HEK293 (cell line): ENCODE measurements around the gene PYHIN1.

Source experiments
- CTCF ChIA-PET: fragments of 350-600 bp; formaldehyde crosslinking; extraction: SDS; loops from one replicate; lab custom pipeline; 2021; ENCODE audit warnings: antibody characterized with exemption; lab: Yijun Ruan, JAX
- POLR2A ChIA-PET: fragments of 300-600 bp; formaldehyde crosslinking; extraction: SDS; loops from one replicate; lab custom pipeline; 2020; ENCODE audit warnings: antibody characterized with exemption, inconsistent platforms; lab: Yijun Ruan, JAX
- H3K27ac ChIP-seq: fragments of 200-500 bp; sonication (Bioruptor generic); 2 replicates; pipeline ENCODE4 v1.5.1; 2014; ENCODE audit warnings: low read depth, low read length, control low read depth, inconsistent platforms; ENCODE audit errors: extremely low read depth
- H3K36me3 ChIP-seq, 2 experiments: fragments of 200-500 bp in 1 of 2; sonication (Bioruptor generic) in 1 of 2; 1 replicate in 1 of 2; 2 replicates in 1 of 2; pipeline ENCODE4 v1.5.1; 2014 to 2017; ENCODE audit warnings: inconsistent platforms in 2 of 2, low read length in 2 of 2; ENCODE audit not compliant: control insufficient read depth in 2 of 2, insufficient read depth in 1 of 2
- H3K4me1 ChIP-seq: fragments of 200-500 bp; sonication (Bioruptor generic); 2 replicates; pipeline ENCODE4 v1.5.1; 2014; ENCODE audit warnings: mild to moderate bottlenecking, low read length, inconsistent platforms; ENCODE audit not compliant: control insufficient read depth, insufficient read depth
- H3K4me3 ChIP-seq: 2 replicates; pipeline ENCODE4 v1.5.1; 2011; ENCODE audit warnings: low read depth, mild to moderate bottlenecking, control low read depth, low read length, moderate library complexity
- H3K9me3 ChIP-seq: fragments of 200-500 bp; sonication (Bioruptor generic); 2 replicates; pipeline ENCODE4 v1.5.1; 2014; ENCODE audit warnings: low read depth, low read length, inconsistent platforms; ENCODE audit not compliant: control insufficient read depth, insufficient read depth
- MYNN ChIP-seq: fragments of 450-650 bp; formaldehyde crosslinking; IDR thresholded peaks from 2 replicates; pipeline ENCODE4 v1.5.1; 2016; ENCODE audit warnings: missing biosample characterization, missing genetic modification characterization, borderline replicate concordance
- OSR2 ChIP-seq: fragments of 450-650 bp; formaldehyde crosslinking; IDR thresholded peaks from 2 replicates; pipeline ENCODE4 v1.5.1; 2016; ENCODE audit warnings: missing biosample characterization, missing genetic modification characterization
- PRDM4 ChIP-seq: fragments of 450-650 bp; formaldehyde crosslinking; IDR thresholded peaks from 2 replicates; pipeline ENCODE4 v1.5.1; 2017; ENCODE audit warnings: missing biosample characterization, missing genetic modification characterization
- ZFHX2 ChIP-seq: fragments of 450-650 bp; formaldehyde crosslinking; conservative IDR thresholded peaks from 2 replicates; pipeline ENCODE4 v1.5.1; 2016; ENCODE audit warnings: missing biosample characterization, missing genetic modification characterization
- ZNF202 ChIP-seq: fragments of 450-650 bp; formaldehyde crosslinking; IDR thresholded peaks from 2 replicates; pipeline ENCODE4 v1.5.1; 2016; ENCODE audit warnings: missing biosample characterization, missing genetic modification characterization, borderline replicate concordance
- ZNF214 ChIP-seq: fragments of 450-650 bp; formaldehyde crosslinking; IDR thresholded peaks from 2 replicates; pipeline ENCODE4 v1.5.1; 2017; ENCODE audit warnings: missing biosample characterization, mild to moderate bottlenecking, missing genetic modification characterization, borderline replicate concordance
- ZNF280C ChIP-seq: fragments of 450-650 bp; formaldehyde crosslinking; IDR thresholded peaks from 2 replicates; pipeline ENCODE4 v1.5.1; 2016; ENCODE audit warnings: missing biosample characterization, missing genetic modification characterization
- ZNF280D ChIP-seq: fragments of 450-650 bp; formaldehyde crosslinking; IDR thresholded peaks from 2 replicates; pipeline ENCODE4 v1.5.1; 2016; ENCODE audit warnings: missing biosample characterization, missing genetic modification characterization
- ZNF311 ChIP-seq: fragments of 450-650 bp; formaldehyde crosslinking; IDR thresholded peaks from 2 replicates; pipeline ENCODE4 v1.5.1; 2017; ENCODE audit warnings: missing biosample characterization, missing genetic modification characterization, borderline replicate concordance
- ZNF394 ChIP-seq: fragments of 450-650 bp; formaldehyde crosslinking; IDR thresholded peaks from 2 replicates; pipeline ENCODE4 v1.5.1; 2016; ENCODE audit warnings: missing biosample characterization, missing genetic modification characterization, mild to moderate bottlenecking, moderate library complexity, borderline replicate concordance
- ZNF404 ChIP-seq: fragments of 450-650 bp; formaldehyde crosslinking; IDR thresholded peaks from 2 replicates; pipeline ENCODE4 v1.5.1; 2017; ENCODE audit warnings: missing biosample characterization, missing genetic modification characterization
- ZNF423 ChIP-seq: fragments of 450-650 bp; formaldehyde crosslinking; IDR thresholded peaks from 2 replicates; pipeline ENCODE4 v1.5.1; 2016; ENCODE audit warnings: missing biosample characterization, missing genetic modification characterization
- ZNF544 ChIP-seq: fragments of 450-650 bp; formaldehyde crosslinking; IDR thresholded peaks from 2 replicates; pipeline ENCODE4 v1.5.0; 2017; ENCODE audit warnings: missing biosample characterization, missing genetic modification characterization
- ZNF600 ChIP-seq: fragments of 450-650 bp; formaldehyde crosslinking; IDR thresholded peaks from 2 replicates; pipeline ENCODE4 v1.5.1; 2016; ENCODE audit warnings: missing biosample characterization, missing genetic modification characterization
- ZNF621 ChIP-seq: fragments of 450-650 bp; formaldehyde crosslinking; IDR thresholded peaks from 2 replicates; pipeline ENCODE4 v1.5.1; 2017; ENCODE audit warnings: missing biosample characterization, missing genetic modification characterization
- ZNF658 ChIP-seq: fragments of 450-650 bp; formaldehyde crosslinking; IDR thresholded peaks from 2 replicates; pipeline ENCODE4; 2016; ENCODE audit warnings: missing biosample characterization, missing genetic modification characterization
- ZNF670 ChIP-seq: fragments of 450-650 bp; formaldehyde crosslinking; IDR thresholded peaks from 2 replicates; pipeline ENCODE4 v1.5.1; 2016; ENCODE audit warnings: missing biosample characterization, missing genetic modification characterization, low read depth
- ZNF843 ChIP-seq: fragments of 450-650 bp; formaldehyde crosslinking; IDR thresholded peaks from 2 replicates; pipeline ENCODE4 v1.5.1; 2016; ENCODE audit warnings: missing biosample characterization, missing genetic modification characterization
- TF ChIP-seq, protein P1 (sequence below): fragments of 450-650 bp; formaldehyde crosslinking; IDR thresholded peaks from 2 replicates; pipeline ENCODE4 v1.5.1; 2016; ENCODE audit warnings: missing biosample characterization, missing genetic modification characterization
- TF ChIP-seq, protein P2 (sequence below): fragments of 450-650 bp; formaldehyde crosslinking; optimal IDR thresholded peaks from 2 replicates; pipeline ENCODE3; 2016; ENCODE audit warnings: missing biosample characterization, mild to moderate bottlenecking, missing genetic modification characterization

Gene PYHIN1

DNA sequence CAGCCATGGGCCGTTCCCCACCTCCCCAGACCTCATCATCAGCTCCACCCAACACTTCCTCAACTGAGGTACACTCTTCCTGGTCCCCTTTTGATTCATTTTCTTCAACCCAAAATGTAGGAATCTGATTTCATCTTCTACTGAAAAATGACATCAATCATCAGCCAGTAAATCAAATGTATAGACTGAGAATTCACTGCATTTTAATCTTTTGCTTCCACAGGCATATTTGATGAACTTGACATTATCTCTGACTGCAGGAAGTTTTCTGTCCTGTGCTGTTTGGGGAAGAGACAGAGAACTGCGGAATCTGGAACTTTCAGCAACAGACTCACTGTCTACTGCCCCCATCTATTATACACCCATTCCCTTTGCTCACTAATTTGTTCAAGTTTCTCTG lies 7.8 kb downstream of the PYHIN1 start:
- Histone ChIP-seq H3K4me1 (no peaks in the 10 kb centered on the region), H3K4me3 (no peak overlapping the region), H3K36me3 (no peaks in the 10 kb centered on the region), H3K9me3 (no peaks in the 10 kb centered on the region), H3K27ac (no peak overlapping the region)
- POLR2A ChIA-PET = no interaction called here
- CTCF ChIA-PET = no interaction called here
- TF ChIP-seq PRDM4 (tag by site-specific recombination) (no peak), ZNF621 (no peak), ZNF214 (tag by site-specific recombination) (no peak), ZNF658 (no peak), ZNF280C (tag by site-specific recombination) (no peak), ZNF280D (tag by site-specific recombination) (no peak), ZNF423 (tag by site-specific recombination) (no peak)

DNA sequence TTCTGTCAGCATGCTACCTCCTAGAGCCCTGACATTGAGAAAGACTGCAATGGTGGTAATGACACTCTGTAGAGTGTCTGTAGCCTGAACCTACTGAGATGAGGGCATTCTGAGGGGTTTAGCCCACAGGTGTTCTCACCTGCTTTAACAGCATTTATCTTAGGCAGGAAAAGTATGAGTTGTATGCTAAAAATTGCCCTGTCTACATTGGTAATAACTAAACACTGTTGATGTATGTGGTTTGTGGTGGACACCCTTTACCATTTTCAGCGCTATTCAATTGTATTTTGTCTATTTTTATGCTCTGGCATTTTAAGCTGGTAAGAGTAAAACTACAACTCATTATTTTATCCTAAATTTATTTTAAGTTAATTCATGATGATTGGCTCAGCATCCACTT lies 10.0 kb downstream of the PYHIN1 start:
- H3K4me1 ChIP-seq = no peaks in the 10 kb centered on the region
- no peak overlapping the region for H3K27ac ChIP-seq
- no peak overlapping the region for H3K4me3 ChIP-seq
- ChIA-PET CTCF (no interaction called here), POLR2A (no interaction called here)
- TF ChIP-seq ZNF600 (tag by site-specific recombination) (no peak), ZNF544 (tag by site-specific recombination) (no peak), ZFHX2 (tag by site-specific recombination) (no peak), ZNF394 (tag by site-specific recombination) (no peak)
- H3K9me3 ChIP-seq = no peaks in the 10 kb centered on the region
- no peaks in the 10 kb centered on the region for H3K36me3 ChIP-seq

DNA sequence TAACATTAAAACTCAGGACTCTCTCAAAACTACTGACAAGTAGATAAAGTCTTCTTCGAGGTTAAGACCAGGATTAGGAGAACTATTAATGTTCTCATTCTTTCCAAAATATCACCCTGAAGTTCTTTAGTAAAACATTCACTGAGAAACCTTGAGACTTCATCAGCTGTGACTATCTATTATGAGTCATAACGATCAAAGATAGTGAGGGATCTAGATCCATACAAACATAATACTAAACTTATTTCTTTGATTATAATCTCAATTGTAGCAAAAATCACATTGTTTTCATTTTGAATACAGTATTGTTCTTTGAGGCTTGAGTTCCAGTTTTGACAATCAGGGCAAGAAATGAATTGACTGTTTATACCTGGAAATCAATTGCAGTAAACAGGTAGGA lies 11.1 kb downstream of the PYHIN1 start:
- no peak overlapping the region for H3K27ac ChIP-seq
- CTCF ChIA-PET = interaction anchor here (0.8 kb wide), 1 partner anchor 56 kb away, joined by 3 read pairs; no protein-coding TSS in a partner anchor
- H3K9me3 ChIP-seq = no peaks in the 10 kb centered on the region
- no peaks in the 10 kb centered on the region for H3K4me1 ChIP-seq
- H3K36me3 ChIP-seq = no peaks in the 10 kb centered on the region
- no peak overlapping the region for H3K4me3 ChIP-seq
- POLR2A ChIA-PET = no interaction called here
- TF ChIP-seq OSR2 (tag by site-specific recombination) = no peak
- TF ChIP-seq MYNN (tag by site-specific recombination) = no peak
- no peak for TF ChIP-seq ZNF404
- TF ChIP-seq ZNF843 (tag by site-specific recombination) = no peak
- TF ChIP-seq, protein P1, sequence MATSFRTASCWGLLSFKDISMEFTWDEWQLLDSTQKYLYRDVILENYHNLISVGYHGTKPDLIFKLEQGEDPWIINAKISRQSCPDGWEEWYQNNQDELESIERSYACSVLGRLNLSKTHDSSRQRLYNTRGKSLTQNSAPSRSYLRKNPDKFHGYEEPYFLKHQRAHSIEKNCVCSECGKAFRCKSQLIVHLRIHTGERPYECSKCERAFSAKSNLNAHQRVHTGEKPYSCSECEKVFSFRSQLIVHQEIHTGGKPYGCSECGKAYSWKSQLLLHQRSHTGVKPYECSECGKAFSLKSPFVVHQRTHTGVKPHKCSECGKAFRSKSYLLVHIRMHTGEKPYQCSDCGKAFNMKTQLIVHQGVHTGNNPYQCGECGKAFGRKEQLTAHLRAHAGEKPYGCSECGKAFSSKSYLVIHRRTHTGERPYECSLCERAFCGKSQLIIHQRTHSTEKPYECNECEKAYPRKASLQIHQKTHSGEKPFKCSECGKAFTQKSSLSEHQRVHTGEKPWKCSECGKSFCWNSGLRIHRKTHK = no peak
- no peak for TF ChIP-seq ZNF311 (tag by site-specific recombination)
- TF ChIP-seq ZNF670 = no peak
- no peak for TF ChIP-seq ZNF202 (tag by site-specific recombination)
- TF ChIP-seq, protein P2, sequence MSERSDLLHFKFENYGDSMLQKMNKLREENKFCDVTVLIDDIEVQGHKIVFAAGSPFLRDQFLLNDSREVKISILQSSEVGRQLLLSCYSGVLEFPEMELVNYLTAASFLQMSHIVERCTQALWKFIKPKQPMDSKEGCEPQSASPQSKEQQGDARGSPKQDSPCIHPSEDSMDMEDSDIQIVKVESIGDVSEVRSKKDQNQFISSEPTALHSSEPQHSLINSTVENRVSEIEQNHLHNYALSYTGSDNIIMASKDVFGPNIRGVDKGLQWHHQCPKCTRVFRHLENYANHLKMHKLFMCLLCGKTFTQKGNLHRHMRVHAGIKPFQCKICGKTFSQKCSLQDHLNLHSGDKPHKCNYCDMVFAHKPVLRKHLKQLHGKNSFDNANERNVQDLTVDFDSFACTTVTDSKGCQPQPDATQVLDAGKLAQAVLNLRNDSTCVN (tag by site-specific recombination) = no peak
